Panc1 (cell line): ENCODE data around the gene ATP1A3. TPM values are rescaled to one million over a fixed set of nuclear protein-coding genes. Genes with fewer than 3 reads are reported as not detected.

Experiments used
- ATAC-seq: fragments of 200-7000 bp; cut with Tn5 transposase; 2 replicates; pipeline ENCODE4 v1.9.1; 2020; ENCODE audit warnings: mild to moderate bottlenecking, moderate library complexity
- BruUV-seq: library from RNA; stranded (reverse); fragments of 400-500 nt; replicated peaks from 2 replicates; lab custom pipeline; 2021; lab: Mats Ljungman, UMichigan
- CTCF ChIA-PET: fragments of 300-600 bp; sonication (Branson Sonifier 250); formaldehyde crosslinking; loops from one replicate; lab custom pipeline; 2022; ENCODE audit warnings: antibody characterized with exemption; lab: Charles Lee
- POLR2A ChIA-PET: fragments of 300-600 bp; sonication (Branson Sonifier 250); formaldehyde crosslinking; loops from one replicate; lab custom pipeline; 2022; ENCODE audit warnings: antibody characterized with exemption; lab: Charles Lee
- DNase-seq: peaks from one replicate; pipeline ENCODE4 v3.0.0-alpha.2; 2010; ENCODE audit warnings: low read depth, low spot score
- H3K27ac ChIP-seq: 2 replicates; pipeline ENCODE4 v1.5.1; 2011; ENCODE audit warnings: mild to moderate bottlenecking, low read length, inconsistent platforms
- H3K27me3 ChIP-seq: fragments of 200-500 bp; sonication (Bioruptor generic); 2 replicates; pipeline ENCODE4 v1.6.0; 2014; ENCODE audit warnings: low read length, inconsistent platforms; ENCODE audit not compliant: control insufficient read depth, insufficient read depth
- H3K36me3 ChIP-seq: fragments of 200-500 bp; sonication (Bioruptor generic); 2 replicates; pipeline ENCODE4 v1.5.1; 2014; ENCODE audit warnings: inconsistent platforms, mild to moderate bottlenecking, low read length, moderate library complexity; ENCODE audit not compliant: control insufficient read depth, insufficient read depth
- H3K4me1 ChIP-seq: 2 replicates; pipeline ENCODE4 v1.5.1; 2011; ENCODE audit warnings: inconsistent platforms, mild to moderate bottlenecking, low read length, moderate library complexity; ENCODE audit not compliant: control insufficient read depth, insufficient read depth
- H3K4me3 ChIP-seq, 2 experiments: 2 replicates each; pipeline ENCODE4 v1.5.1; 2011 to 2012; ENCODE audit warnings: low read depth in 2 of 2, low read length in 2 of 2, mild to moderate bottlenecking in 2 of 2, inconsistent platforms in 1 of 2, moderate library complexity in 1 of 2
- H3K9me3 ChIP-seq: fragments of 200-500 bp; sonication (Bioruptor generic); 2 replicates; pipeline ENCODE4 v1.5.1; 2014; ENCODE audit warnings: low read depth, mild to moderate bottlenecking, inconsistent platforms, low read length, moderate library complexity; ENCODE audit not compliant: control insufficient read depth, insufficient read depth
- POLR2AphosphoS5 ChIP-seq: IDR thresholded peaks from 2 replicates; pipeline ENCODE4 v1.6.1; 2012; ENCODE audit warnings: mild to moderate bottlenecking, low read depth, low read length, moderate library complexity
- SIN3A ChIP-seq: IDR thresholded peaks from 2 replicates; pipeline ENCODE4 v1.6.1; 2012; ENCODE audit warnings: low read depth, mild to moderate bottlenecking, low read length, moderate library complexity, borderline replicate concordance; ENCODE audit not compliant: insufficient read depth
- TCF7L2 ChIP-seq: IDR thresholded peaks from 2 replicates; pipeline ENCODE4 v1.6.1; 2011; ENCODE audit warnings: mild to moderate bottlenecking, low read depth, low read length, inconsistent platforms
- in situ Hi-C: cut with HindIII; loops from 2 replicates; pipeline ENCODE4 v1.10.0; 2016; ENCODE audit warnings: low sequenced_read_pairs, low pct_unique_long_range_greater_than_20kb
- intact Hi-C: fragments of 100-400 bp; cut with micrococcal nuclease; formaldehyde crosslinking; loops from one replicate; pipeline ENCODE4 v1.10.0; 2022; ENCODE audit not compliant: unreplicated experiment
- total RNA-seq: library from RNA; stranded (reverse); gene quantifications from one replicate; pipeline ENCODE4 v1.2.1, GENCODE V29; 2021; ENCODE audit not compliant: unreplicated experiment
- TF ChIP-seq, protein P1 (sequence below): fragments of 450-650 bp; IDR thresholded peaks from 2 replicates; pipeline ENCODE4 v1.5.1; 2017; ENCODE audit warnings: mild to moderate bottlenecking
- TF ChIP-seq, protein P2 (sequence below), 2 experiments: IDR thresholded peaks; 2 replicates each; pipeline ENCODE4 v1.6.1; 2011 to 2012; ENCODE audit warnings: low read depth in 2 of 2, control low read depth in 1 of 2, low read length in 1 of 2, mild to moderate bottlenecking in 1 of 2, moderate library complexity in 1 of 2; ENCODE audit not compliant: insufficient read depth in 1 of 2

Gene ATP1A3
- total RNA-seq, 1 experiment from 2014 or later = 4.9 TPM

DNA sequence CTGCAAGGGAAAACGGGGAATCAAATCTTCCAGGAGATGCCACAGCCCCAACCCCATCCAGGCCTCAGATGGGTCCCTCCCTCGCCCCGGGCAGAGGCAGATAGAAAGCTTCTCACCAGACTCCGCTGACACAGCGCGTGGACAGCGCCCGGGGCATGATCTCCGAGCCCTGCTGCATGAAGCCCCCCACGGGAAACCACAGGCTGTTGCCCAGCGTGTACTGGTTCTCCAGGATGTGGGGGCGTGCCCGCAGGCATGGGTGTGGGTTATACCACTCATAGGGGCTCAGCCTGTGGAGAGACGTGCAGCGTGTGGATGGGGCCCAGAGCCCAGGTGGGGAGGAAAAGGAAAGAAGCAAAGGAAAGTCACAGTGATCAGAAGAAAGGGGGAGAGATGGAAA lies 27.2 kb upstream of the ATP1A3 start:
- in situ Hi-C loops (no loop called here), intact Hi-C loops (no loop called here)
- Histone ChIP-seq H3K27me3 (no peaks in the 10 kb centered on the region), H3K4me3 (no peak overlapping the region), H3K27ac (no peak overlapping the region), H3K9me3 (no peaks in the 10 kb centered on the region), H3K4me1 (no peaks in the 10 kb centered on the region), H3K36me3 (no peaks in the 10 kb centered on the region)
- POLR2A ChIA-PET = no interaction called here
- no peak for ATAC-seq
- TF ChIP-seq, protein P1, sequence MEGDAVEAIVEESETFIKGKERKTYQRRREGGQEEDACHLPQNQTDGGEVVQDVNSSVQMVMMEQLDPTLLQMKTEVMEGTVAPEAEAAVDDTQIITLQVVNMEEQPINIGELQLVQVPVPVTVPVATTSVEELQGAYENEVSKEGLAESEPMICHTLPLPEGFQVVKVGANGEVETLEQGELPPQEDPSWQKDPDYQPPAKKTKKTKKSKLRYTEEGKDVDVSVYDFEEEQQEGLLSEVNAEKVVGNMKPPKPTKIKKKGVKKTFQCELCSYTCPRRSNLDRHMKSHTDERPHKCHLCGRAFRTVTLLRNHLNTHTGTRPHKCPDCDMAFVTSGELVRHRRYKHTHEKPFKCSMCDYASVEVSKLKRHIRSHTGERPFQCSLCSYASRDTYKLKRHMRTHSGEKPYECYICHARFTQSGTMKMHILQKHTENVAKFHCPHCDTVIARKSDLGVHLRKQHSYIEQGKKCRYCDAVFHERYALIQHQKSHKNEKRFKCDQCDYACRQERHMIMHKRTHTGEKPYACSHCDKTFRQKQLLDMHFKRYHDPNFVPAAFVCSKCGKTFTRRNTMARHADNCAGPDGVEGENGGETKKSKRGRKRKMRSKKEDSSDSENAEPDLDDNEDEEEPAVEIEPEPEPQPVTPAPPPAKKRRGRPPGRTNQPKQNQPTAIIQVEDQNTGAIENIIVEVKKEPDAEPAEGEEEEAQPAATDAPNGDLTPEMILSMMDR = no peak
- TF ChIP-seq, protein P2, sequence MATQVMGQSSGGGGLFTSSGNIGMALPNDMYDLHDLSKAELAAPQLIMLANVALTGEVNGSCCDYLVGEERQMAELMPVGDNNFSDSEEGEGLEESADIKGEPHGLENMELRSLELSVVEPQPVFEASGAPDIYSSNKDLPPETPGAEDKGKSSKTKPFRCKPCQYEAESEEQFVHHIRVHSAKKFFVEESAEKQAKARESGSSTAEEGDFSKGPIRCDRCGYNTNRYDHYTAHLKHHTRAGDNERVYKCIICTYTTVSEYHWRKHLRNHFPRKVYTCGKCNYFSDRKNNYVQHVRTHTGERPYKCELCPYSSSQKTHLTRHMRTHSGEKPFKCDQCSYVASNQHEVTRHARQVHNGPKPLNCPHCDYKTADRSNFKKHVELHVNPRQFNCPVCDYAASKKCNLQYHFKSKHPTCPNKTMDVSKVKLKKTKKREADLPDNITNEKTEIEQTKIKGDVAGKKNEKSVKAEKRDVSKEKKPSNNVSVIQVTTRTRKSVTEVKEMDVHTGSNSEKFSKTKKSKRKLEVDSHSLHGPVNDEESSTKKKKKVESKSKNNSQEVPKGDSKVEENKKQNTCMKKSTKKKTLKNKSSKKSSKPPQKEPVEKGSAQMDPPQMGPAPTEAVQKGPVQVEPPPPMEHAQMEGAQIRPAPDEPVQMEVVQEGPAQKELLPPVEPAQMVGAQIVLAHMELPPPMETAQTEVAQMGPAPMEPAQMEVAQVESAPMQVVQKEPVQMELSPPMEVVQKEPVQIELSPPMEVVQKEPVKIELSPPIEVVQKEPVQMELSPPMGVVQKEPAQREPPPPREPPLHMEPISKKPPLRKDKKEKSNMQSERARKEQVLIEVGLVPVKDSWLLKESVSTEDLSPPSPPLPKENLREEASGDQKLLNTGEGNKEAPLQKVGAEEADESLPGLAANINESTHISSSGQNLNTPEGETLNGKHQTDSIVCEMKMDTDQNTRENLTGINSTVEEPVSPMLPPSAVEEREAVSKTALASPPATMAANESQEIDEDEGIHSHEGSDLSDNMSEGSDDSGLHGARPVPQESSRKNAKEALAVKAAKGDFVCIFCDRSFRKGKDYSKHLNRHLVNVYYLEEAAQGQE (IDR thresholded peaks at IDR 0.05; ENCODE audit: insufficient read depth in 1 of 2, low read depth in 2 of 2, low read length in 1 of 2) = no peak
- TF ChIP-seq POLR2AphosphoS5 = no peak
- no peak for TF ChIP-seq SIN3A
- TF ChIP-seq TCF7L2 = no peak
- CTCF ChIA-PET = no interaction called here
- BruUV-seq = no TSS peak
- no peak for DNase-seq

DNA sequence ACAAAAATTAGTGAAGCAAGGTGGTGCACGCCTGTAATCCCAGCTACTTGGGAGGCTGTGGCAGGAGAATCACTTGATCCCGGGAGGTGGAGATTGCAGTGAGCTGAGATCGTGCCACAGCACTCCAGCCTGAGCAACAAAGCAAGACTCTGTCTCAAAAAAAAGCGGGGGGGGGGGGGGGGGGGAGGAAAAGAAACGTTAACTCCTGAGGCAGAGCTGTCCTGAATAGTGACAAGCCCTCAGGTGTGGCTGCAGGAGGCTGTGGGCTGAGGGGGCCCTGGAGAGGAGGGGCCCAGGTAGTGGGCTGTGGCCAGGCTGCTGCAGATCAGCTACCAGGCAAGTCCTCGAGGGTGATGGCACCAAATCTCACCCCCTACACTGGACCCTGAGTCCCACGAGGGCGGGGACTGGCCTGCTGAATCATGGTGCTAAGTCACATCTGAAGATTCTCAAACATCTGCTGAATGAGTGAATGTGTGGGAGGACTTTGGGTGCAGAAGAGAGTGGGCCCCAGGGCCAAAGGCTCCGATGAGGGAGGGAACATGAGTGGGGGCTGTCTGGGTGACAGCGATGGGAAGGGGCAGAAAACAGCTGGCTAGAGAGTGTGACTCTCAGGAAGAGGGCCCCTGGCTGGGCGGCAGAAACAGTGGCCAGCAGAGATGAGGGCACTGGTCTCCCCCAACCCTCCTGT lies 24.6 kb upstream of the ATP1A3 start:
- ChIA-PET CTCF (interaction anchor here (0.6 kb wide), 1 partner anchor 923 kb away, joined by 7 read pairs; no protein-coding TSS in a partner anchor), POLR2A (no interaction called here)
- in situ Hi-C loops = no loop called here
- BruUV-seq = no TSS peak
- no peak overlapping the region for H3K4me3 ChIP-seq
- H3K27ac ChIP-seq = no peak overlapping the region
- TF ChIP-seq, protein P1 = no peak
- TF ChIP-seq TCF7L2 = no peak
- TF ChIP-seq SIN3A = no peak
- TF ChIP-seq POLR2AphosphoS5 = no peak
- TF ChIP-seq, protein P2 (IDR thresholded peaks at IDR 0.05; ENCODE audit: insufficient read depth in 1 of 2, low read depth in 2 of 2, low read length in 1 of 2) = no peak
- peak; percentile 27; the same call in 1 of the 2 replicates for ATAC-seq
- no peak for DNase-seq
- no peaks in the 10 kb centered on the region for H3K4me1 ChIP-seq
- H3K27me3 ChIP-seq = no peaks in the 10 kb centered on the region
- no peaks in the 10 kb centered on the region for H3K36me3 ChIP-seq
- no peaks in the 10 kb centered on the region for H3K9me3 ChIP-seq
- intact Hi-C loops = no loop called here
